ENCODE data around the gene EXOC3.

EXOC3 gene

GRCh38 chr5:428754-429452 is 14.1 kb upstream of the EXOC3 start:
- H3K36me3 ChIP-seq (ENCODE audit: control insufficient read depth, insufficient read depth, low read length, severe bottlenecking) = peaks cover 4% of the 10 kb centered on the region
- H3K9ac ChIP-seq (ENCODE audit: low read length) = no peak overlapping the region
- H3K4me3 ChIP-seq (ENCODE audit: low read length) = no peak overlapping the region
- H3K27me3 ChIP-seq (replicated peaks; ENCODE audit: control insufficient read depth, insufficient read depth, low read length) = no peaks in the 10 kb centered on the region
- peaks cover 12% of the 10 kb centered on the region for H3K4me1 ChIP-seq (ENCODE audit: control insufficient read depth, insufficient read depth, low read length)
- H3K9me3 ChIP-seq (ENCODE audit: control insufficient read depth, low read length) = no peaks in the 10 kb centered on the region
- no peak for DNase-seq (ENCODE audit: low read depth)

- Histone ChIP-seq H3K36me3 (ENCODE audit: control insufficient read depth, insufficient read depth, low read length, severe bottlenecking) (peaks cover 4% of the 10 kb centered on the region), H3K27me3 (replicated peaks; ENCODE audit: control insufficient read depth, insufficient read depth, low read length) (no peaks in the 10 kb centered on the region), H3K9ac (ENCODE audit: low read length) (peak overlapping the region; percentile 63), H3K4me1 (ENCODE audit: control insufficient read depth, insufficient read depth, low read length) (peaks cover 12% of the 10 kb centered on the region), H3K9me3 (ENCODE audit: control insufficient read depth, low read length) (no peaks in the 10 kb centered on the region), H3K4me3 (ENCODE audit: low read length) (peak overlapping the region; percentile 42)
- peak; percentile 42 for DNase-seq (ENCODE audit: low read depth)
Observed at GRCh38 chr5:429453-430188, 13.4 kb upstream of the EXOC3 start.

- peak overlapping the region; percentile 63 for H3K9ac ChIP-seq (ENCODE audit: low read length)
- DNase-seq (ENCODE audit: low read depth) = no peak
- H3K9me3 ChIP-seq (ENCODE audit: control insufficient read depth, low read length) = no peaks in the 10 kb centered on the region
- peaks cover 12% of the 10 kb centered on the region for H3K4me1 ChIP-seq (ENCODE audit: control insufficient read depth, insufficient read depth, low read length)
- no peaks in the 10 kb centered on the region for H3K27me3 ChIP-seq (replicated peaks; ENCODE audit: control insufficient read depth, insufficient read depth, low read length)
- H3K36me3 ChIP-seq (ENCODE audit: control insufficient read depth, insufficient read depth, low read length, severe bottlenecking) = peaks cover 4% of the 10 kb centered on the region
- peak overlapping the region; percentile 42 for H3K4me3 ChIP-seq (ENCODE audit: low read length)
Observed at GRCh38 chr5:430214-430925, 12.6 kb upstream of the EXOC3 start.

GRCh38 chr5:431001-431710 is 11.8 kb upstream of the EXOC3 start:
- H3K4me1 ChIP-seq (ENCODE audit: control insufficient read depth, insufficient read depth, low read length) = peaks cover 12% of the 10 kb centered on the region
- peak overlapping the region; percentile 63 for H3K9ac ChIP-seq (ENCODE audit: low read length)
- H3K9me3 ChIP-seq (ENCODE audit: control insufficient read depth, low read length) = no peaks in the 10 kb centered on the region
- no peak overlapping the region for H3K4me3 ChIP-seq (ENCODE audit: low read length)
- DNase-seq (ENCODE audit: low read depth) = peak; percentile 57
- peaks cover 4% of the 10 kb centered on the region for H3K36me3 ChIP-seq (ENCODE audit: control insufficient read depth, insufficient read depth, low read length, severe bottlenecking)
- no peaks in the 10 kb centered on the region for H3K27me3 ChIP-seq (replicated peaks; ENCODE audit: control insufficient read depth, insufficient read depth, low read length)

GRCh38 chr5:431711-432050 is 11.3 kb upstream of the EXOC3 start:
- Histone ChIP-seq H3K4me3 (ENCODE audit: low read length) (no peak overlapping the region), H3K27me3 (replicated peaks; ENCODE audit: control insufficient read depth, insufficient read depth, low read length) (no peaks in the 10 kb centered on the region), H3K4me1 (ENCODE audit: control insufficient read depth, insufficient read depth, low read length) (peaks cover 12% of the 10 kb centered on the region), H3K9me3 (ENCODE audit: control insufficient read depth, low read length) (no peaks in the 10 kb centered on the region), H3K9ac (ENCODE audit: low read length) (no peak overlapping the region), H3K36me3 (ENCODE audit: control insufficient read depth, insufficient read depth, low read length, severe bottlenecking) (peaks cover 4% of the 10 kb centered on the region)
- no peak for DNase-seq (ENCODE audit: low read depth)

GRCh38 chr5:432201-432927 is 10.6 kb upstream of the EXOC3 start:
- Histone ChIP-seq H3K4me1 (ENCODE audit: control insufficient read depth, insufficient read depth, low read length) (peaks cover 16% of the 10 kb centered on the region), H3K36me3 (ENCODE audit: control insufficient read depth, insufficient read depth, low read length, severe bottlenecking) (peaks cover 3% of the 10 kb centered on the region), H3K9ac (ENCODE audit: low read length) (no peak overlapping the region), H3K4me3 (ENCODE audit: low read length) (no peak overlapping the region), H3K27me3 (replicated peaks; ENCODE audit: control insufficient read depth, insufficient read depth, low read length) (no peaks in the 10 kb centered on the region), H3K9me3 (ENCODE audit: control insufficient read depth, low read length) (no peaks in the 10 kb centered on the region)
- no peak for DNase-seq (ENCODE audit: low read depth)

GRCh38 chr5:432928-433791 is 9.8 kb upstream of the EXOC3 start:
- no peak overlapping the region for H3K9ac ChIP-seq (ENCODE audit: low read length)
- DNase-seq (ENCODE audit: low read depth) = no peak
- H3K4me3 ChIP-seq (ENCODE audit: low read length) = no peak overlapping the region
- H3K36me3 ChIP-seq (ENCODE audit: control insufficient read depth, insufficient read depth, low read length, severe bottlenecking) = no peaks in the 10 kb centered on the region
- H3K9me3 ChIP-seq (ENCODE audit: control insufficient read depth, low read length) = no peaks in the 10 kb centered on the region
- H3K27me3 ChIP-seq (replicated peaks; ENCODE audit: control insufficient read depth, insufficient read depth, low read length) = no peaks in the 10 kb centered on the region
- peaks cover 17% of the 10 kb centered on the region for H3K4me1 ChIP-seq (ENCODE audit: control insufficient read depth, insufficient read depth, low read length)

- H3K9ac ChIP-seq (ENCODE audit: low read length) = no peak overlapping the region
- H3K27me3 ChIP-seq (replicated peaks; ENCODE audit: control insufficient read depth, insufficient read depth, low read length) = no peaks in the 10 kb centered on the region
- no peak for DNase-seq (ENCODE audit: low read depth)
- H3K4me1 ChIP-seq (ENCODE audit: control insufficient read depth, insufficient read depth, low read length) = peaks cover 17% of the 10 kb centered on the region
- H3K9me3 ChIP-seq (ENCODE audit: control insufficient read depth, low read length) = no peaks in the 10 kb centered on the region
- H3K36me3 ChIP-seq (ENCODE audit: control insufficient read depth, insufficient read depth, low read length, severe bottlenecking) = no peaks in the 10 kb centered on the region
- no peak overlapping the region for H3K4me3 ChIP-seq (ENCODE audit: low read length)
Observed at GRCh38 chr5:433836-434235, 9.1 kb upstream of the EXOC3 start.

- DNase-seq (ENCODE audit: low read depth) = no peak
- H3K36me3 ChIP-seq (ENCODE audit: control insufficient read depth, insufficient read depth, low read length, severe bottlenecking) = no peaks in the 10 kb centered on the region
- H3K4me1 ChIP-seq (ENCODE audit: control insufficient read depth, insufficient read depth, low read length) = peaks cover 17% of the 10 kb centered on the region
- no peak overlapping the region for H3K9ac ChIP-seq (ENCODE audit: low read length)
- H3K27me3 ChIP-seq (replicated peaks; ENCODE audit: control insufficient read depth, insufficient read depth, low read length) = no peaks in the 10 kb centered on the region
- H3K9me3 ChIP-seq (ENCODE audit: control insufficient read depth, low read length) = no peaks in the 10 kb centered on the region
- no peak overlapping the region for H3K4me3 ChIP-seq (ENCODE audit: low read length)
Observed at GRCh38 chr5:434443-435146, 8.4 kb upstream of the EXOC3 start.
